B cell (primary cell): ENCODE data around the gene MAP3K9. TPM values are rescaled to one million over a fixed set of nuclear protein-coding genes. Genes with fewer than 3 reads are reported as not detected.

Experiments
- ATAC-seq: fragments of 200-7000 bp; cut with Tn5 transposase; one replicate; pipeline ENCODE4 v1.10.0; 2021; ENCODE audit warnings: low read depth, mild to moderate bottlenecking, moderate number of reproducible peaks, moderate library complexity
- CTCF ChIA-PET: fragments of 350-600 bp; sonication (Branson Sonifier 250); formaldehyde crosslinking; loops from one replicate; lab custom pipeline; 2021; ENCODE audit warnings: antibody characterized with exemption, inconsistent platforms; lab: Charles Lee
- POLR2A ChIA-PET: fragments of 350-600 bp; sonication (Branson Sonifier 250); formaldehyde crosslinking; loops from one replicate; lab custom pipeline; 2021; ENCODE audit warnings: antibody characterized with exemption; lab: Charles Lee
- DNase-seq: peaks from one replicate; pipeline ENCODE4 v3.0.0; 2013
- H2AFZ ChIP-seq: 2 replicates; pipeline ENCODE4 v1.6.1; 2012; ENCODE audit warnings: mild to moderate bottlenecking, low read depth, low read length; ENCODE audit not compliant: insufficient read depth, poor library complexity, severe bottlenecking
- H3K27ac ChIP-seq, 2 donors: 1 replicate in 1 of 2; 2 replicates in 1 of 2; pipeline ENCODE4 v1.5.1; 2012 to 2013; ENCODE audit warnings: low read length in 2 of 2, mild to moderate bottlenecking in 2 of 2, moderate library complexity in 1 of 2
- H3K27me3 ChIP-seq, 4 experiments: fragments of 200-600 bp in 1 of 4; sonication (generic) in 1 of 4; replicated peaks in 1 of 4; 1 replicate in 2 of 4; 2 replicates in 2 of 4; pipeline versions ENCODE4 v1.6.1 to v1.7.0; 2013 to 2016; ENCODE audit warnings: low read length in 3 of 4, mild to moderate bottlenecking in 2 of 4, mixed read lengths in 1 of 4, moderate library complexity in 1 of 4; ENCODE audit not compliant: insufficient read depth in 4 of 4, control insufficient read depth in 3 of 4; ENCODE audit errors: control extremely low read depth in 1 of 4
- H3K36me3 ChIP-seq, 2 experiments: replicated peaks in 1 of 2; 1 replicate in 1 of 2; 2 replicates in 1 of 2; pipeline versions ENCODE4 v1.6.1 to v1.7.1; 2013; ENCODE audit warnings: low read length in 1 of 2; ENCODE audit not compliant: insufficient read depth in 2 of 2, control insufficient read depth in 1 of 2; ENCODE audit errors: control extremely low read depth in 1 of 2, extremely low read depth in 1 of 2
- H3K4me1 ChIP-seq, 2 donors: fragments of 200-600 bp in 1 of 2; sonication (generic) in 1 of 2; 1 replicate in 1 of 2; 2 replicates in 1 of 2; pipeline versions ENCODE4 v1.5.1 to v1.6.1; 2013 to 2017; ENCODE audit warnings: low read length in 2 of 2; ENCODE audit not compliant: control insufficient read depth in 2 of 2, insufficient read depth in 2 of 2
- H3K4me2 ChIP-seq: replicated peaks from 2 replicates; pipeline ENCODE3; 2012; ENCODE audit warnings: mild to moderate bottlenecking, low read depth, low read length; ENCODE audit not compliant: poor library complexity, severe bottlenecking
- H3K4me3 ChIP-seq, 5 experiments: fragments of 200-600 bp in 1 of 5; sonication (generic) in 1 of 5; 1 replicate in 3 of 5; 2 replicates in 2 of 5; pipeline versions ENCODE4 v1.5.1 to v1.7.0; 2011 to 2016; ENCODE audit warnings: low read length in 4 of 5, mild to moderate bottlenecking in 4 of 5, low read depth in 2 of 5, control low read depth in 1 of 5, moderate library complexity in 1 of 5; ENCODE audit not compliant: insufficient read depth in 1 of 5; ENCODE audit errors: control extremely low read depth in 1 of 5, extremely low read depth in 1 of 5
- H3K79me2 ChIP-seq: fragments of 200-600 bp; sonication (generic); one replicate; pipeline ENCODE4 v1.6.0; 2016; ENCODE audit warnings: low read length; ENCODE audit not compliant: control insufficient read depth, insufficient read depth
- H3K9ac ChIP-seq: fragments of 200-600 bp; sonication (generic); 2 replicates; pipeline ENCODE4 v1.6.1; 2017; ENCODE audit warnings: mild to moderate bottlenecking, low read length, moderate library complexity
- H3K9me3 ChIP-seq, 3 donors: one replicate each; pipeline versions ENCODE4 v1.6.1 to v1.7.1; 2013; ENCODE audit warnings: low read length in 2 of 3; ENCODE audit not compliant: control insufficient read depth in 2 of 3, insufficient read depth in 1 of 3; ENCODE audit errors: control extremely low read depth in 1 of 3
- H4K20me1 ChIP-seq: 2 replicates; pipeline ENCODE4 v1.6.0; 2012; ENCODE audit warnings: mild to moderate bottlenecking, low read length; ENCODE audit not compliant: insufficient read depth, control insufficient read depth, poor library complexity, severe bottlenecking
- H3K27ac Mint-ChIP-seq: one replicate; pipeline ENCODE4 v1.8.0; 2021; ENCODE audit warnings: mixed read lengths
- H3K27me3 Mint-ChIP-seq: one replicate; pipeline ENCODE4 v1.8.0; 2021; ENCODE audit warnings: mixed read lengths
- H3K4me1 Mint-ChIP-seq: one replicate; pipeline ENCODE4 v1.8.0; 2021; ENCODE audit warnings: mixed read lengths
- H3K4me3 Mint-ChIP-seq: one replicate; pipeline ENCODE4 v1.8.0; 2021; ENCODE audit warnings: mixed read lengths
- H3K9me3 Mint-ChIP-seq: one replicate; pipeline ENCODE4 v1.8.0; 2022; ENCODE audit warnings: mixed read lengths; ENCODE audit not compliant: insufficient read depth
- CTCF ChIP-seq: fragments of 200-600 bp; IDR thresholded peaks from one replicate; pipeline ENCODE4 v1.8.0; 2022; ENCODE audit warnings: antibody characterized with exemption, mild to moderate bottlenecking
- EZH2 ChIP-seq: IDR thresholded peaks from 2 replicates; pipeline ENCODE4 v1.6.1; 2012; ENCODE audit warnings: borderline replicate concordance, low read depth, mild to moderate bottlenecking, moderate library complexity, low read length; ENCODE audit not compliant: insufficient read depth, poor library complexity, severe bottlenecking
- WGBS: methylation state at CpG from one replicate; pipeline ENCODE4 v1.1.5; 2013; ENCODE audit warnings: missing lambda C conversion rate; ENCODE audit not compliant: insufficient coverage; 5-methylcytosine and 5-hydroxymethylcytosine counted together
- intact Hi-C: fragments of 100-400 bp; cut with micrococcal nuclease; formaldehyde crosslinking; loops from one replicate; pipeline ENCODE4 v1.10.0; 2022
- polyA plus RNA-seq: library from polyadenylated mRNA; depleted of rRNA; stranded (reverse); fragments of >200 nt; gene quantifications from 2 replicates; pipeline ENCODE4 v1.2.3, GENCODE V29; 2012
- total RNA-seq, 2 donors: library from RNA; stranded (reverse); fragments of 120-200 nt in 1 of 2; gene quantifications; 1 replicate in 1 of 2; 2 replicates in 1 of 2; pipeline versions ENCODE4 v1.2.3 to v1.2.4, GENCODE V29; 2013 to 2022

The MAP3K9 gene
- total and polyA plus RNA-seq, 2 donors (not counting 1 experiment from before 2014, with no cell fraction given): 4.7 to 20.2 TPM

- ChIA-PET POLR2A (interaction anchor here (0.5 to 0.6 kb wide), 2 partner anchors 12 to 23 kb away, joined by 4 read pairs; no protein-coding TSS in a partner anchor), CTCF (interaction anchor here (3.3 kb wide), 1 partner anchor 24 kb away, joined by 10 read pairs; the partner anchor contains the start of gene MAP3K9)
- H3K9me3 Mint-ChIP-seq: no peaks in the 10 kb centered on the region
- Histone ChIP-seq H3K4me2 (no peak overlapping the region), H3K36me3 (peaks cover 0 to 4% of the 10 kb centered on the region in 2 experiments), H3K4me1 (peaks cover 21 to 24% of the 10 kb centered on the region in 2 donors), H3K79me2 (peaks cover 35% of the 10 kb centered on the region), H4K20me1 (no peaks in the 10 kb centered on the region), H3K27me3 (no peaks in the 10 kb centered on the region), H3K9ac (no peak overlapping the region), H3K9me3 (no peaks in the 10 kb centered on the region), H3K27ac (no peak overlapping the region), H2AFZ (no peak overlapping the region), H3K4me3 (no peak overlapping the region)
- WGBS: 93% methylated on average over 5 of the region's 9 CpGs
- H3K4me1 Mint-ChIP-seq: peaks cover 25% of the 10 kb centered on the region
- no peaks in the 10 kb centered on the region for H3K27me3 Mint-ChIP-seq
- H3K4me3 Mint-ChIP-seq: no peak overlapping the region
- intact Hi-C loops: no loop called here
- no peak for TF ChIP-seq EZH2
- no peak for TF ChIP-seq CTCF
- H3K27ac Mint-ChIP-seq: no peak overlapping the region
- ATAC-seq (no peak), DNase-seq (no peak)
Observed at GRCh38 chr14:70785556-70785955, 23.8 kb downstream of the MAP3K9 start.

GRCh38 chr14:70784886-70785285 is 24.4 kb downstream of the MAP3K9 start:
- Histone ChIP-seq H3K4me2 (no peak overlapping the region), H3K4me3 (no peak overlapping the region), H3K27ac (no peak overlapping the region), H3K27me3 (no peaks in the 10 kb centered on the region), H3K4me1 (peaks cover 28 to 31% of the 10 kb centered on the region in 2 donors), H3K9ac (no peak overlapping the region), H3K36me3 (peaks cover 0 to 2% of the 10 kb centered on the region in 2 experiments), H3K79me2 (peaks cover 36% of the 10 kb centered on the region), H2AFZ (no peak overlapping the region), H4K20me1 (no peaks in the 10 kb centered on the region), H3K9me3 (no peaks in the 10 kb centered on the region)
- ATAC-seq (no peak), DNase-seq (no peak)
- intact Hi-C loops: no loop called here
- CTCF ChIA-PET: interaction anchor here (3.3 kb wide), 1 partner anchor 25 kb away, joined by 10 read pairs; the partner anchor contains the start of gene MAP3K9
- TF ChIP-seq EZH2 (no peak), CTCF (no peak)
- H3K27me3 Mint-ChIP-seq: no peaks in the 10 kb centered on the region
- H3K4me3 Mint-ChIP-seq: no peak overlapping the region
- no peak overlapping the region for H3K27ac Mint-ChIP-seq
- no peaks in the 10 kb centered on the region for H3K9me3 Mint-ChIP-seq
- 100% methylated on average over 1 of the region's 2 CpGs for WGBS
- POLR2A ChIA-PET: no interaction called here
- H3K4me1 Mint-ChIP-seq: peaks cover 31% of the 10 kb centered on the region
